Measurements from ENCODE around the gene SAMD4B.
A peak's percentile ranks its signal among the peaks of the same experiment; 100 is the strongest.
"Not testable (repeated sequence)": the region's sequence is repeated elsewhere in the genome, so short reads cannot be mapped to it uniquely, and the experiment has no call there.

Gene SAMD4B

DNA sequence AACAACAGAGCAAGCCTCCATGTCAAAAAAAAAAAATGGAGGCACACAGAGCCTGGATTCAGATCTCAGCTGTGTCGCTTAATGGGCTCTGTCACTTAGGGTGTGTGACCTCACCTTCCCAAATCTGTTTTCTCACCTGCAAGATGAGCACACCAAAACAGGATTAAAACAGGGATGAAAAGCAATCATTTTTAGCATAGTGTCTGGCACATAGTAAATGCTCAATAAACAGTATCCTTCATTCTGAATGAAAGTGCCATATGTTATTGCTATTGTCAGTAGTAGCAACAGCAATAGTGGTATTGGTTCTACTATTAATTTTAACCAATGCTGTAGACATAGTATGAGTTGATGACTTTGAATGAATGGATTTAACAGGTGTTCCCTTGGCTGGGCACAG lies 23.3 kb downstream of the SAMD4B start:
- no peak for DNase-seq (ENCODE audit: low read depth)

DNA sequence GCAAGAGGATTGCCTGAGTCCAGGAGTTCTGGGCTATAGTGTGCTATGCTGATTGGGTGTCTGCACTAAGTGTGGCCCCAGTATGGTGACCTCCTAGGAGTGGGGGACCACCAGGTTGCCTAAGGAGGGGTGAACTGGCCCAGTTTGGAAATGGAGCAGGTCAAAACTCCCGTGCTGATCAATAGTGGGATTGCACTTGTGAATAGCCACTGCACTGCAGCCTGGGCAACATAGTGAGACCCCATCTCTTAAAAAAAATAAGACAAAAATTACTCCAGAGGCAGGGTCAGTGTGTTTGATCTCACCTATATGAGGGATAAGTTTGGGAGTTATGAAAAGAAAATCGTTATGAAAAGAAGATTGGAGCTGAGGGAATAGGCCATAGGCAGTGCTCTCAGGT lies 27.0 kb downstream of the SAMD4B start:
- DNase-seq (ENCODE audit: low read depth) = no peak

DNA sequence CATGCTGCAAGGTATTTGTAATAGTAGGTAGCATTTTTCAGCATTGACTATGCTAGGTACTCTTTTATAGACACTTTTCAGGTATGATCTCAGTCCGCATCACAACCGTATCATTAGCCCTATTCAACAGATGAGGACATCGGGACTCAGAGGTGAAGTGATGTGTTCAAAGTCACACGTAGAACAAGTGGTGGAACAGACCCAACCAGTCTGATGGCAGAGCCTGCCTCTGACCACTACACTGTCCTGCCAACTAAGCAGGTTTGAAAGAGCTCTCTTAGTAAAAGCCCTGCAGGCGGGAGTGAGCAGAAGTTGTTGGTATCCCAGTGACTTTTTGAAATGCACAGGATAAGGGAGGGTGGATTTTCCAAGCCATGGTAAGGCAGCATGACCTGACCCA lies 28.5 kb downstream of the SAMD4B start:
- no peak for DNase-seq (ENCODE audit: low read depth)

DNA sequence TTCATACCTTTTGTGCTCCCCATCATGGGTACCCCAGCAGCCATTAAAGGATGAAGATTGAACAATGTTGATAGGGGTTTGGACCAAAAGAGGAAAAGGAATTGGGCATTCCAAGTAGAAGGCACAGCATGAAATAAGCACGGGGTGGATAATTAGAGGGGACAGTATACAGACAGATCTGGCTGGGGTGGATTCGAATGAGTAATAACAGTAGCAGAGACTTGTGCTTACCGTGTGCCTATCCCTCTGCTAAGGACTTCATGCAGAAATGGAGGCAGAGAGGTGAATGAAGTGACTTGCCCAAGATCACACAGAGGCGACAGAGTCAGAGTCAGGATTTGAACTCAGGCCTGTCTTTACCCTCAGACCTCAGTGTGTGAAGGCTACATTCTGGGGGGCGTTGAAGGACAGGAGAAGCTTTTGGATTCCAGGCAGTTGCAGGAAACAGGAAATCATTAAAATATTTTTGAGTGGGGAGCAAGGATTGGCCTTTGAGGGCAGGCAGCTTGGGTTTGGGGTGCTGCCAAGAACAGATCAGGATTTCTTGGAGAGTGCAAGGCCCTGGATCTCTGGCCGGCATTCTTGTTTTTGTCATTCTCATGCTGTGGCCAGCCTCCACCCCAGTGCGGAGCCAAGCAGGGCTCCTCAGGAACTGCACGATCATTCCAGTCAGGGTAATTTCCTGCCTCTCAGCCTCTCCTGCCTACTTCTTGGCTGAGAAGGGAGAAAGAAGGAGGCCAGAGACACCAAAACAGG lies 30.0 kb downstream of the SAMD4B start:
- DNase-seq (ENCODE audit: low read depth) = peak; percentile 88

DNA sequence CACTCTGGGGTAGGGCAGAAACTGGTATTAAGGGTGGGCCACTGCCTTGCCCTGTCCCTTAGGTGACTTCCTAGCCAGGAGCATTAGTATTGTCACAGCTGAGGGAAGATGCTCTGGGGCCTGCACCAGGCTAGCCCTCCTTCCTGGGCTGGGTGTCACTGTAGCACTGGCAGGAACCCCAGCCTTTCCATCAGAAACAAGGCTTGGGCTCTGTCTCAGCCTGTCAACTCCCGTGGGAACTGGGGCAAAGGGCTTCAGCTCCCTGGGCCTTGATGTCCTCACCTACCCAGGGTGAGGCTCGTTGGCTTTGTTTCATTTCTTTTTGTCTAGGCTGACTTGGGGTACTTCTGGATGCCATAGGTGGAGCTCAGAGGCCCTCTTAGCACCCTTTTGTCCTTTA lies 30.7 kb downstream of the SAMD4B start:
- DNase-seq (ENCODE audit: low read depth) = peak; percentile 42

DNA sequence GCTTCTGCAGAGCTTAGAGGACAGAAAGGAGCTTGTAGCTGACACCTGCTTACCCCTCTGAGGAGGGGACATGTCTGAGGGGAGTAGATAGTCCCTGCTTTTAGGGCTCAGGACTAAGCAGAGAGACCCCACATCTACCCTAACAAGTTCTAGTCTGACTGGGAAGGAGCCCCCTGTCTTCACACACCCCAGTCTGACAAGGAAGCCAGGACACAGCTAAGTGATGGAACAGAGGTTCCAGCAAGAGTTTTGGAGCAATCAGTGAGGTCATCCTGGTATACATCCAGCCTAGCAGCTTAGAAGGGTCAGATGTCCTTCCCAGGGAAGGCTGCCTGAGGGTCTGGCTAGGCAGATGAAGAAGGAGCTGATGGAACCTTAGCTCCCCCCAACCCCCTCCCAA lies 33.7 kb downstream of the SAMD4B start:
- no peak for DNase-seq (ENCODE audit: low read depth)

DNA sequence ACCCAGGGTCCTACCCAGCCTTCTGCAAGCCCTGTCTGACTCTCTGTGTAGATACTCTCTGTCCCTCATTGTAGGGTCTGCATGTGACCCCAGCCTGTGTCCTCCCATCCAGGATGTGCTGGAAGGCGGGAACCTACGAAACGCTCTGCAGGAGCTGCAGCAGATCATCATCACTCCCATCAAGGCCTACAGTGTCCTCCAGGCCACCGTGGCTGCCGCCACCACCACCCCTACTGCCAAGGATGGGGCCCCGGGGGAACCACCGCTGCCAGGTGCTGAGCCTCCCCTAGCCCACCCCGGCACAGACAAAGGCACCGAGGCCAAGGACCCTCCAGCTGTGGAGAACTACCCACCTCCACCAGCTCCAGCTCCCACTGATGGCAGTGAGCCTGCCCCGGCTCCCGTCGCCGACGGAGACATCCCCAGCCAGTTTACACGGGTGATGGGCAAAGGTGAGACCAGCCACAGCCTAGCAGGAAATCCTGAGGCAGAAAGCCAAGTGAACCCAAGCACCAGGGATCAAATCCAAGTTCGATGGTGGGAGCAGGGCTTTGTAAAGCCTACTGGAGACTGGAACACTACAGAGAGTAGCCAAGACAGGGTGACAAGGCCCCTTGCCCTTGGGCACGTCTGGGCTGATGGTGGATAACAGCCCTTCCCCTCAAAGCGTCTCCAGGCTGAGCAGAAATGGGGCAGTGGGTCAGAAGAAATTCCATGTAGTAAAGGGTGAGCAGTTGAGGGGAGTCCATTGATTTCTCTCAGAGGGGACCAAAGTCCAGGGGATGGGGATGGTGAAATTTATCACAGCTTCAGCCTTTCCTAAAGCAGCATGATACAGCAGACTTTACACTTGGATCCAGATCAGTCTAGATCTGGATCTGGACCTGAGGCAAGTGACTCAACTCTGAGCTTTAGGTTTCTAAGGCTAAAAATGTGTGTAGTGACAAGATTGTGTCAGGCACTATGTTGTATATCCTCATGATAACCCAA lies 35.4 kb downstream of the SAMD4B start:
- DNase-seq (ENCODE audit: low read depth) = no peak

DNA sequence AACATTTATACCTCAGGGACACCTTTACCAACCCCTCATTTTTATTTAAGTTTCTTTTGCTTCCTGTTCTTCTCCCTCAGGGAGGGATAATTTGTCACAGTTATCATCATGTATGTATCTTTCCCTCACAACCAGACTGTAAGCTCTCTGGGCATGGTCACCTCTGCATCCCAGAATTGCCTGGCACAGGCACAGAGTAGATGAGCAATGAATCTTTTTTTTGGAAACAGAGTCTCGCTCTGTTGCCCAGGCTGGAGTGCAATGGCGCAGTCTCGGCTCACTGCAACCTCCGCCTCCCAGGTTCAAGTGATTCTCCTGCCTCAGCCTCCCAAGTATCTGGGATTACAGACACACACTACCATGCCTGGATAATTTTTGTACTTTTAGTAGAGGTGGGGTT lies 37.1 kb downstream of the SAMD4B start:
- not testable (repeated sequence) for DNase-seq (ENCODE audit: low read depth)

DNA sequence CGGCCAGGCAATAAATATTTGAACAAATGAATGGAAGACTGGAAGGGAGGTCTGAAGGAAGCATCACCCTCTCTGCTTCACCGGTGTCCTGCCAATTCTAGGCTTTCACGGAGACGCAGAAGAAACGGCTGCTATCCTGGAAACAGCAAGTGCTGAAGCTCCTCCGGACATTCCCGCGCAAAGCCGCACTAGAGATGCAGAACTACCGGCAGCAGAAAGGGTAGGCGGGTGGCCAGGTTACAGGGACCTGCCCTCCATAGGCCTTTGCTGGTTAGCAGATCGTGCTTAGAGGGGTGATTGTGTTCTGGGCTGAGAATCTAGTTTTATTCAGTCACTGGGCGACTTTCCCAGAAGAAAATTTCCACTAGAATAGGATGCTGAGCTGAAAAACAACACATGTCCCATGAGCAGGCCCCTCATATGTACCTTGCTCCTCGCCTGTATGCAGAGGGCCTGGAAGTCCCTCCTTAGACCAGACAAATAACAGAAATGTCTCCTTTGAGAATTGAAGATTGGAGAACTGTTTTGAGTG lies 37.7 kb downstream of the SAMD4B start:
- no peak for DNase-seq (ENCODE audit: low read depth)

DNA sequence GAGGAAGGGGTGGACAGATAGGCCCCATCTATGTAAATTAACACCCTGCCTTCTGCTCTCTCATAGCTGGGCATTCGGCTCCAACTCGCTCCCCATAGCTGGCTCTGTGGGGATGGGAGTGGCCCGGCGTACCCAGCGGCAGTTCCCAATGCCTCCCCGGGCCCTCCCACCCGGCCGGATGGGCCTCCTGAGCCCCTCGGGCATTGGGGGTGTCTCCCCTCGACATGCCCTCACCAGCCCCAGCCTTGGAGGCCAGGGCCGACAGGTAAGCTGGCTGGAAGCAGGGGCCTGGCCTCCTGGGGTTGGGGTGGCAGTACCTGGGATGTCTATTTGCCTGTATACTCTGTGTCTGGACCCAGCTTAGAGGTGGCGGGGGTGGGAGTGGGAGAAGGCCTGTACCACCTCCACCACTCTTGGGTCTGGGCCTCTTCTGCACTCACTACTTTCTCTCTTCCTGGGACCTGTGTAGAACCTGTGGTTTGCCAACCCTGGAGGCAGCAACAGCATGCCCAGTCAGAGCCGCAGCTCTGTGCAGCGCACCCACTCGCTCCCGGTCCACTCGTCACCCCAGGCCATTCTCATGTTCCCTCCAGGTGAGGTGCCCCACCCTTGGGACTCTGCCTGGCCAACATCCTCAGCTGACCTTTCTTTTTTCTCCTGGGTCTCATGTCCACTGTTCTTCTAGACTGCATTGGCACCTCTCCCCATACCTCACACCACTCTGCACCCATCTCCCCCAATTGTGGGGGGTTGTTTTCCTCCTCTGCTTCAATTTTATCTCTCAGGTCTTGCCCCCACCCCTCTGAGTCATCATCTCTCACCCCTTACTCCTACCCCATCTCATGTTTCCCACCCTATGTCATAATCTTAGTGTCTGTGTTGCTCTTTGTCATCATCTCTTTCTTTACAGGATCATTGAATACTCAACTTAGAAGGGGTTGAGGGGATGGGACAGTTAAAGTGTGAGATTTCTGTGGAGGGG lies 38.6 kb downstream of the SAMD4B start:
- no peak for DNase-seq (ENCODE audit: low read depth)

DNA sequence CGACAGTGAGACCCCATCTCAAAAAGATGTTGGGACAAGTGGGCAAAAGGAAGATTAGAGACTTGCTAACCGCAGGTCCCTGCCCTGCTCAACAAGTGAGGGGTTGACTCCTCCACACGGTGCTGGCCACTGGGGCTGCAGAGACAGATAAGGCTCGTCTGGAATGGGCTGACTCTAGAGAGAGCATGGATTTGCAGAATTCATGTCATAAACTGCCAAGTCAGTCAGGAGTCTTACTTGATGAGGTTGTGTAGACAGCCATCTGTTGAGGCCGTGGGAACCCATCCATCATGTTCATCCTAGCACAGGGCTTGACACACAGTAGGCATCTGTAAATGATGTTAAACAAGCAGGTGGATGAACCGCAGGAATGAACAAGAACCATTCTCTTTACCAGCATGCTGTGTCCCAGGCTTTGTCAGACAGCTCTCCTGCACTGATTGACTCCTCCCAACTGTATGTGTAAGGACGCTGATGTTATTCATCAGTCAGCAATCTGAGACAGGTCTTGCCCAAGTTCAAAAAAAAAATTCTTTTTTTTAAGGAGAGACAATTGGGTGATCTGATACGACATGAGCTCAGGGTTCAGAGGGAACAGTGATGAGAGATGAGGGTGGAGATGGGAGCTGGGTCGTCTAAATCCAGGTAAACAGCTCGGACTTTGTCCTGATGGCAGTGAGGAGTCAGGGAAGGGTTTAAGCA lies 39.8 kb downstream of the SAMD4B start:
- peak; percentile 47 for DNase-seq (ENCODE audit: low read depth)

DNA sequence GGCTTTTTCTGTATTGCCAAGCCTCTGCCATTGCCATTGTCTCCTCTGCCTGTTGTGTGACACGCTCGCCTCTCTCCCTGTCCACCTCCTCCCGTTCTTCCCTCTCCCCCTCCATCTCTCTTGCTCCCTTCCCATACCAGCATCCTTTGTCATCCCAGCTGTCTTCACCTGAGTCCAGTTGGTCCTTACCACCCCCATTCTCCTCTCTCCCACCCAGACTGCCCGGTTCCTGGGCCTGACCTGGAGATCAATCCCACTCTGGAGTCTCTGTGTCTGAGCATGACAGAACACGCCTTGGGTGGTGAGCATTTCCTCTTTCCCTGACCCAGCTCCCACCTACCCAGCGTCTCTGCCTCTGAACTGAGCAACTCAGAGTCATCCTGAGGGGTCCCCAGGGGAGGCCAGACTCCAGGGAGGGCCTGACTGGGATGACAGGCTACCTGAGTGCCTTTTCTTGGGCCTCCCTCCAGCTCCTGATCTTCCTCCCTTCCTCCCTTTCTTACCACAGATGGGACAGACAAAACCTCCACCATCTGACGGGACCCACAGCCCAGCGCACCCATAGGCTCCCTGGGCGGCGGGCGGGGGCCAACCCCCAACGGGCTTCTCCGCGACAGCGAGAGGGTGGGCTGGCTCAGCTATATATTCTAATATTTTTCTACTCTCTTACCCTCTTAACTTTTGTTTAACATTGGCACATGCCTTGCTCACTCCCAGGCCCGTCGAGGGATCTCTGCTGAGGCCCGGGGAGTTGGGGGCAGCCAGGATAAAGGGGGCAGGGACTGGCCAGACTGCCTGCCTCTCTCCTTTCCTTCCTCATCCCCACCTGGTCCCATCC lies 41.0 kb downstream of the SAMD4B start:
- DNase-seq (ENCODE audit: low read depth) = no peak

DNA sequence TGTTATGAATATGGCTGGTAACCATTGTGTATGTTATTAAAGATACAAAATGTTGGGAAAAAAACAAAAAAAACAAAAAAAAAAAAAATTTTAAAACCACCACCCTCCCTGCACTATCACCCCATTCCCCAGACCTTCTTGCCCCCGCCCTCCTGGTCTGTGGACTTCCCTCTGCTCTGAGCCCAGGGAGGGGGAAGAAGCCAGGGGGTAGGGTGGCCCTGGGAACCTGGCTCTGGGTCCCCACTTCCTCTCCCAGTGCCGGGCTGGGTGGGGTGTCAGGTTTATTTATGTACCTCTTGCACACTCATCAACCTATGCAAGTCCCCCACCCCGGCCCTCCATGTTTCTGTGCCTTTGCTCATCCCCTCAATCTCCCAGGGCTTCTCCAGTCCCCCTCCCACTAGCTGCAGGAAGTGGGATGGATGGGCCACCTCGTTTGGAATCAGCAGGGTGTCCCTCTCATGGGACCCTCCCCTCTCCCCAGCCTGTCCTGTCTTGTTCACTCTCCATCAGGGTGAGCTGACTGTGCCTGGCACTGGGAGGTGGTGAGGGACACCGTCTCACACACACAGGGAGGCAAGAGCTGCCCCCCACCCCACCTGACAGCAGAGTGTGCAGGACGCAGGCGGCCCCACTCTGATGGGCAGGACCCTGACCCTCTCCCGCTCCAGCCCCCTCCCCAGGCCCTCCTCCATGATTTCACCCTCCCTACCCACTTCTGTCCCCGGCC lies 42.8 kb downstream of the SAMD4B start:
- no peak for DNase-seq (ENCODE audit: low read depth)

DNA sequence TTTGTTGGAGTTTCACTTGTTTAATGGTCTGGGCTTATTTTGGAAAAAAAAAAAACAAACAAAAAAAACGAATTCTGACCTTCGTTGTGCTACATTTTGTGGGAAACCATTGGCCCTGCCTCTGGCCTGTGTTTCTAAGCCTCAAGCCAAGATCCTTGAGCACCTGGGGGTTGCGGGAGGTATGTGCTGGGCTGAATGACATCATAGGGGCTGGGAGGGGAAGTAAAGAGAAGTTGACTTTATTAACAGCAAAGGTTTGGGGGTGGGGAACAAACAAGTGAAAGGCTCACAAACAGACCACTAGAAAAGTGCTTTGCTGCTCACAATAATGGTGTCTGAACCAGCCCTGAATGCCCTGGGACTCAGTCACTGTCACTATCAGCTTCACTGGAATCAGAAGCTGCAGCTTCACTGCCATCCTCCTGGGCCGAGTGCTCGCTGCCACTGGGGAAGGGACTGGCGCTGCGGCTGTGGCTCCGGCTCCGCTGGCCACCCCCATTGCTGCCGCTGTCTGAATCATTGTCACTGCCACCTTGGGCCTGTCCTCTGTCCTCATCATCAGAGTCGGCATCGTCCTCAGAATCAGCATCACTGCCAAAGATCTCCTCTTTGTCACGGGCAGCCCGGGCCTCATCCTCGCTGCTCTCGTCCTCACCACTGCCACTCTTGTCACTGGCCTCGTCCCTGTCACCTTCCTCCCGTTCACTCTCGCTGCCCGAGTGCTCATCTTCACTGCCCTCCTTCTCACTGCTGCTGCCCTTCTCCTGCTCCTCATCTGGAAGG lies 43.6 kb downstream of the SAMD4B start:
- DNase-seq (ENCODE audit: low read depth) = no peak

DNA sequence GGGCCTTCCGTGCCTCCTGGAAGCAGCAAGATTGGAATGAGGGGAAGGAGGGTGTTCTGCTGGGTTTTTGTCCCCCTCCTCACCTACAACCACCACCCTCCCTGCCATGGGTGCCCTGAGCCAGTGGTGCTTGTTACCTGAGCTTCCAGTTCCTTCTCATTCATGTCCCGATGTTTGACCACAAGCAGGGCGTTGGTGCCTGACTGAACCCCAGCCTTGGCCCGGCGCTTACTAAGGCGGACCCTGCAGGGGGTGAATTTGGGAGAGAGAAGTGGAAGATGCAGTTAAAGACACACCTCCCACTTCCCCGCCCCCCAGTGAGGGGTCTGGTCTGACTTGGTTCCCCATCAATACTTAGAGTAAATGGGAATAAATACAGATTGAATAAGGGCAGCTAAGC lies 44.3 kb downstream of the SAMD4B start:
- no peak for DNase-seq (ENCODE audit: low read depth)

DNA sequence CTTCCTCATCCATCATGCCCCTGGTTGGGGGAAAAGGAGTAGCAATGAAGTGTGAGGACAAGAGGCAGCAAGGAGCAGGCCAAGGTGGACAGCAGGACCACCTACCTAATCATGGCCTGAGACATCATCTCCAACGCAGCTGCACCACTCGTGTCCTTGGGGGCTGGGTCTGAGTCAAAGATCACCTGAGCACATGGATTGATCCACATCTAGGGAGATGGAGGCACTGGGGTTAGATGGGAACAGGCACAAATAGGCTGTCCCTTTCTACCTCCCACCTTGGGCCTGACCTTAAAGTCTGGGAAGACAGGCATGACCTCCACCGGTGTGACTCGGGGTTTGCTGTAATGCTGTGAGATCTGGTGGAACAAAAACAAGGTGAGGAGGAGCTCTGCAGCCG lies 46.4 kb downstream of the SAMD4B start:
- no peak for DNase-seq (ENCODE audit: low read depth)

DNA sequence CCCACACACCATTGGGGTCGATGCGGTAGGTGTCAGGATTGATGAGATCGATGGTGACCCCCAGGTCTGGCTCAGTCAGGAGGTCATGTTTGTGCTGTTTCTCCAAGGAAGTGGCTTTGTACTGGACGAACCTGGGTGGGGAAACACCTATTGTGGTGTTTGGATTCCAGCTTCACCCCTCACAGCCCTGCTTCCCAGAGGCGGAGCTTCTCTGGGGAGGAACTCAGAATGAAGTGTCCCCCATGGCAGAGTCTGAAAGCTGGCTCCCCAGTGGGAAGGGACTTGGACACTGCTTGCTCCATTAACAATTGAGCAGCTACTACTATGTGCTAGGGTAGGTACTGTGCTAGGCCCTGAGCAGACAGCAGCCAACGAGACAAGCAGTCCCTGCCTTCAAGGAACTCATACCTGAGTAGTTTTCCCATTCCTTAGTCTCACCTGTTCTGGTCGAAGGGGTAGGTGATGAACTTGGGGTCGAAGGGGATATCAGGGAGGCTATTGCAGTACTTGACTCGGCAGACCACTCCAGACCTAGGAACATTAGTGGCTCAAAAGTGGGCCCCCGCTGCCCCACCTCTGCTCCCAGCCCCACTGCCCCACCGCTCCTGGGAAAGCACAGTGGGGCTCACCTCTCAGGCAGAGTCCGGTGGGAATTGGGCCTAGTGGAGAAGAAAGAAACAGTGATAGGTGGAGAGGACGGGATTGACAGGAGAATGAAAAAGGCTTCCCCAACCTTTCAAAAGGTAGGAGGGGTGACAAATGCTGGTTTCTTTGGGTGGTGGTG lies 47.6 kb downstream of the SAMD4B start:
- DNase-seq (ENCODE audit: low read depth) = no peak

DNA sequence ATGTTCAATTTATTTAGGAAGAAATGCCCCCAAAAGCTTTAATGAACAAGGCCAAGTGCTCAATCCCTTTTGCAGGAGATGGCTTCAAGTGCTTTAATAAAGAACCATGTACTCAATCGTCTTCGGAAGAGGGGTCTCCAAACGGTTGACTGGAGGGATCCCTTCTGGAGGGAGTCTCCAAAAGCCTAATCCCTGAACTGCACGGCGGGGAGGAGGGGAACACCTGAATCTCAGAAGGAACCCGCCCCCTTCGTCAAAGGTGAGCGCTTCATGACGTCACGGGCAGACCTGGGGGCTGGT lies 48.2 kb downstream of the SAMD4B start:
- DNase-seq (ENCODE audit: low read depth) = no peak
